Left lung (tissue), 10 donors: ENCODE data around the gene HES5. TPM values are rescaled to one million over a fixed set of nuclear protein-coding genes. Genes with fewer than 3 reads are reported as not detected.

Experiments
- ATAC-seq: fragments of 200-7000 bp; cut with Tn5 transposase; one replicate; pipeline ENCODE4 v1.9.1; 2020; ENCODE audit warnings: moderate library complexity
- DNase-seq, 4 donors: peaks; one replicate each; pipeline ENCODE4 v3.0.0-alpha.2; 2013 to 2020
- H3K27ac ChIP-seq, 2 donors: fragments of 200-600 bp; sonication (generic) in 1 of 2; one replicate each; pipeline versions ENCODE4 v1.5.0 to v1.8.0; 2020 to 2021
- H3K27me3 ChIP-seq, 2 donors: fragments of 200-600 bp; sonication (generic) in 1 of 2; one replicate each; pipeline versions ENCODE4 v1.5.0 to v1.8.0; 2020 to 2021
- H3K36me3 ChIP-seq, 2 donors: fragments of 200-600 bp; sonication (generic) in 1 of 2; one replicate each; pipeline versions ENCODE4 v1.5.0 to v1.8.0; 2020 to 2021
- H3K4me1 ChIP-seq, 2 donors: fragments of 200-600 bp; one replicate each; pipeline ENCODE4 v1.8.0; 2021
- H3K4me3 ChIP-seq, 2 donors: fragments of 200-600 bp; sonication (generic) in 1 of 2; one replicate each; pipeline versions ENCODE4 v1.5.0 to v1.8.0; 2020 to 2021; ENCODE audit warnings: mild to moderate bottlenecking in 1 of 2
- H3K9me3 ChIP-seq, 2 donors: fragments of 200-600 bp; sonication (generic) in 1 of 2; one replicate each; pipeline versions ENCODE4 v1.5.0 to v1.8.0; 2020 to 2021
- intact Hi-C, 2 donors: fragments of 100-400 bp; cut with DNase I; formaldehyde crosslinking; loops; one replicate each; pipeline versions ENCODE4 v1.11.2 to v1.14.2; 2022
- polyA plus RNA-seq, 6 donors: library from polyadenylated mRNA; unstranded; fragments of 120-200 nt; gene quantifications; one replicate each; pipeline ENCODE4 v1.2.1, GENCODE V29; 2013; ENCODE audit not compliant: insufficient read length in 6 of 6
- total RNA-seq, 2 donors: library from RNA; stranded (reverse); fragmentation: NEBNext Ultra II Directional; extraction: Animal tissue kit (Norgen Biotek cat#: 25700); gene quantifications; one replicate each; pipeline ENCODE4 v1.2.1, GENCODE V29; 2021
- TF ChIP-seq, protein P1 (sequence below), 2 donors: fragments of 200-600 bp; sonication (generic) in 1 of 2; IDR thresholded peaks; one replicate each; pipeline versions ENCODE4 v1.5.0 to v1.8.0; 2021; ENCODE audit warnings: antibody characterized with exemption in 2 of 2
- donor health status: DM: no; HTN: yes; CAD: no.
- donor health status: DM: no; HTN: no; CAD: no.

HES5 gene
- total and polyA plus RNA-seq, 8 donors = 0.21 to 1.2 (median 0.65) TPM

DNA sequence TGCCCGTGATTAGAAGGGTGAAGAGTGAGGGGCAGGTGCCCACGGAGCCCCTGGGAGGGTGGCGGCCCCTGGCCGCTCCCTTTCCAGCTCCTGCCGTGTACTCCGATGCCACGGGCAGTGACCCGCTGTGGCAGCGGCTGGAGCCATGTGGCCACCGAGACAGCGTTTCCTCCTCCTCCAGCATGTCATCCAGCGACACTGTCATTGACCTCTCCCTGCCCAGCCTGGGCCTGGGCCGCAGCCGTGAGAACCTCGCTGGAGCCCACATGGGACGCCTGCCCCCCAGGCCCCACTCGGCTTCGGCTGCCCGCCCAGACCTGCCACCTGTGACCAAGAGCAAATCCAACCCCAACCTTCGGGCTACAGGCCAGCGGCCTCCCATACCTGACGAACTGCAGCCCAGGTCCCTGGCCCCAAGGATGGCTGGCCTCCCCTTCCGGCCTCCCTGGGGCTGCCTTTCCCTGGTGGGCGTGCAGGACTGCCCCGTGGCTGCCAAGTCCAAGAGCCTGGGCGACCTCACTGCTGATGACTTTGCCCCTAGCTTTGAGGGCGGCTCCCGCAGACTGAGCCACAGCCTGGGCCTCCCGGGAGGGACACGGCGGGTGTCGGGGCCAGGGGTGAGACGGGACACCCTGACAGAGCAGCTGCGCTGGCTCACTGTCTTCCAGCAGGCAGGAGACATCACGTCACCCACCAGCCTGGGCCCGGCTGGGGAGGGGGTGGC, 25.7 kb downstream of the HES5 start:
- H3K36me3 ChIP-seq = peaks cover 0 to 23% of the 10 kb centered on the region in 2 donors
- no peak overlapping the region for H3K27ac ChIP-seq
- intact Hi-C loops = no loop called here
- H3K4me1 ChIP-seq = peaks cover 0 to 9% of the 10 kb centered on the region in 2 donors
- no peaks in the 10 kb centered on the region for H3K9me3 ChIP-seq
- peaks cover 8 to 67% of the 10 kb centered on the region in 2 donors for H3K27me3 ChIP-seq
- no peak overlapping the region for H3K4me3 ChIP-seq
- ATAC-seq = no peak
- DNase-seq = peak in 1 of 4 donors; percentile 53
- TF ChIP-seq, protein P1, sequence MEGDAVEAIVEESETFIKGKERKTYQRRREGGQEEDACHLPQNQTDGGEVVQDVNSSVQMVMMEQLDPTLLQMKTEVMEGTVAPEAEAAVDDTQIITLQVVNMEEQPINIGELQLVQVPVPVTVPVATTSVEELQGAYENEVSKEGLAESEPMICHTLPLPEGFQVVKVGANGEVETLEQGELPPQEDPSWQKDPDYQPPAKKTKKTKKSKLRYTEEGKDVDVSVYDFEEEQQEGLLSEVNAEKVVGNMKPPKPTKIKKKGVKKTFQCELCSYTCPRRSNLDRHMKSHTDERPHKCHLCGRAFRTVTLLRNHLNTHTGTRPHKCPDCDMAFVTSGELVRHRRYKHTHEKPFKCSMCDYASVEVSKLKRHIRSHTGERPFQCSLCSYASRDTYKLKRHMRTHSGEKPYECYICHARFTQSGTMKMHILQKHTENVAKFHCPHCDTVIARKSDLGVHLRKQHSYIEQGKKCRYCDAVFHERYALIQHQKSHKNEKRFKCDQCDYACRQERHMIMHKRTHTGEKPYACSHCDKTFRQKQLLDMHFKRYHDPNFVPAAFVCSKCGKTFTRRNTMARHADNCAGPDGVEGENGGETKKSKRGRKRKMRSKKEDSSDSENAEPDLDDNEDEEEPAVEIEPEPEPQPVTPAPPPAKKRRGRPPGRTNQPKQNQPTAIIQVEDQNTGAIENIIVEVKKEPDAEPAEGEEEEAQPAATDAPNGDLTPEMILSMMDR (IDR thresholded peaks at IDR 0.05) = no peak

GRCh38 chr1:2503554-2504224, 26.4 kb downstream of the HES5 start:
- H3K36me3 ChIP-seq = peaks cover 0 to 16% of the 10 kb centered on the region in 2 donors
- H3K27me3 ChIP-seq = peaks cover 8 to 74% of the 10 kb centered on the region in 2 donors
- H3K4me3 ChIP-seq = no peak overlapping the region
- TF ChIP-seq, protein P1 (IDR thresholded peaks at IDR 0.05) = no peak
- intact Hi-C loops = no loop called here
- no peaks in the 10 kb centered on the region for H3K9me3 ChIP-seq
- H3K4me1 ChIP-seq = peaks cover 0 to 9% of the 10 kb centered on the region in 2 donors
- no peak for DNase-seq
- no peak overlapping the region for H3K27ac ChIP-seq
- no peak for ATAC-seq

- Histone ChIP-seq H3K27me3 (peaks cover 8 to 82% of the 10 kb centered on the region in 2 donors), H3K4me1 (peaks cover 0 to 9% of the 10 kb centered on the region in 2 donors), H3K36me3 (peaks cover 0 to 8% of the 10 kb centered on the region in 2 donors), H3K9me3 (no peaks in the 10 kb centered on the region), H3K4me3 (no peak overlapping the region), H3K27ac (no peak overlapping the region)
- intact Hi-C loops = no loop called here
- TF ChIP-seq, protein P1 (IDR thresholded peaks at IDR 0.05) = no peak
- ATAC-seq = no peak
- DNase-seq = no peak
These were observed 27.2 kb downstream of the HES5 start for GRCh38 chr1:2502661-2503553.

GRCh38 chr1:2502210-2502609, 27.9 kb downstream of the HES5 start:
- peaks cover 8 to 89% of the 10 kb centered on the region in 2 donors for H3K27me3 ChIP-seq
- intact Hi-C loops = no loop called here
- peaks cover 0 to 1% of the 10 kb centered on the region in 2 donors for H3K36me3 ChIP-seq
- ATAC-seq = no peak
- peaks cover 0 to 9% of the 10 kb centered on the region in 2 donors for H3K4me1 ChIP-seq
- no peak for DNase-seq
- no peak overlapping the region for H3K4me3 ChIP-seq
- no peak overlapping the region for H3K27ac ChIP-seq
- no peaks in the 10 kb centered on the region for H3K9me3 ChIP-seq
- TF ChIP-seq, protein P1 (IDR thresholded peaks at IDR 0.05) = no peak
